Esophagus (tissue), 2 donors: ENCODE data around the gene STK40. TPM values are rescaled to one million over a fixed set of nuclear protein-coding genes. Genes with fewer than 3 reads are reported as not detected.

ENCODE experiments used
- H3K27ac ChIP-seq, 2 donors: one replicate each; pipeline ENCODE4 v1.5.1; 2013; ENCODE audit warnings: low read depth in 2 of 2, mild to moderate bottlenecking in 2 of 2, inconsistent platforms in 1 of 2, low read length in 1 of 2, moderate library complexity in 1 of 2
- H3K27me3 ChIP-seq, 2 donors: one replicate each; pipeline ENCODE4 v1.6.1; 2013; ENCODE audit warnings: low read length in 2 of 2, control low read depth in 1 of 2, mild to moderate bottlenecking in 1 of 2; ENCODE audit not compliant: insufficient read depth in 2 of 2, control insufficient read depth in 1 of 2
- H3K36me3 ChIP-seq, 2 donors: one replicate each; pipeline ENCODE4 v1.6.1; 2013; ENCODE audit warnings: low read length in 1 of 2; ENCODE audit not compliant: control insufficient read depth in 2 of 2, insufficient read depth in 2 of 2
- H3K4me1 ChIP-seq, 2 donors: one replicate each; pipeline ENCODE4 v1.6.1; 2013; ENCODE audit warnings: low read length in 1 of 2; ENCODE audit not compliant: control insufficient read depth in 2 of 2, insufficient read depth in 2 of 2
- H3K4me3 ChIP-seq, 2 donors: one replicate each; pipeline ENCODE4 v1.5.1; 2013; ENCODE audit warnings: low read length in 2 of 2, mild to moderate bottlenecking in 2 of 2, low read depth in 1 of 2, moderate library complexity in 1 of 2
- H3K9me3 ChIP-seq, 2 donors: one replicate each; pipeline ENCODE4 v1.6.1; 2013; ENCODE audit warnings: mild to moderate bottlenecking in 2 of 2, low read depth in 1 of 2, low read length in 1 of 2, moderate library complexity in 1 of 2; ENCODE audit not compliant: control insufficient read depth in 2 of 2, insufficient read depth in 1 of 2
- WGBS, 2 donors: extraction: QIAGEN DNeasy Blood & Tissue Kit; methylation state at CpG; one replicate each; pipeline ENCODE4 v1.1.7; 2013; 5-methylcytosine and 5-hydroxymethylcytosine counted together
- polyA plus RNA-seq, 2 donors: library from polyadenylated mRNA; stranded (reverse); fragments of 200-250 nt; gene quantifications; one replicate each; pipeline ENCODE4 v1.2.3, GENCODE V29; 2013
- donor health status: healthy with polysubstance abuse.
- donor health status: Bipolar disorder and iron deficiency.

Gene STK40
- polyA plus RNA-seq = 10 to 100 TPM; 33.9 to 34.5 TPM

- Histone ChIP-seq H3K36me3 (peaks cover 2 to 4% of the 10 kb centered on the region in 2 donors), H3K9me3 (no peaks in the 10 kb centered on the region), H3K4me1 (peaks cover 0 to 10% of the 10 kb centered on the region in 2 donors), H3K27me3 (no peaks in the 10 kb centered on the region), H3K27ac (peak within 1 kb of the TSS; percentile 99 to 100), H3K4me3 (peak within 1 kb of the TSS; percentile 76 to 91)
- WGBS, 2 donors = 0 to 1% methylated on average over 58 to 82 of the region's 82 CpGs
Measured at GRCh38 chr1:36385410-36386264, at the start of gene STK40. Gene STK40 (minus strand): TSS chr1:36385924. CDS start chr1:36361332, 24,592 bp downstream.

- H3K27me3 ChIP-seq = no peaks in the 10 kb centered on the region
- no peak overlapping the region for H3K4me3 ChIP-seq
- H3K36me3 ChIP-seq = peaks cover 0 to 3% of the 10 kb centered on the region in 2 donors
- H3K27ac ChIP-seq = no peak overlapping the region
- no peaks in the 10 kb centered on the region for H3K9me3 ChIP-seq
- no peaks in the 10 kb centered on the region for H3K4me1 ChIP-seq
- 37 to 56% methylated on average over 1 of the region's 1 CpG for WGBS, 2 donors
Measured at GRCh38 chr1:36433102-36433501, 47.4 kb upstream of the STK40 start.

- H3K27ac ChIP-seq = no peak overlapping the region
- H3K27me3 ChIP-seq = no peaks in the 10 kb centered on the region
- H3K4me3 ChIP-seq = no peak overlapping the region
- peaks cover 0 to 3% of the 10 kb centered on the region in 2 donors for H3K36me3 ChIP-seq
- 66 to 68% methylated on average over 4 of the region's 4 CpGs for WGBS, 2 donors
- H3K9me3 ChIP-seq = no peaks in the 10 kb centered on the region
- no peaks in the 10 kb centered on the region for H3K4me1 ChIP-seq
Measured at GRCh38 chr1:36432616-36433015, 46.9 kb upstream of the STK40 start.

- 54 to 56% methylated on average over 4 of the region's 4 CpGs for WGBS, 2 donors
- H3K36me3 ChIP-seq = no peaks in the 10 kb centered on the region
- no peak overlapping the region for H3K27ac ChIP-seq
- H3K27me3 ChIP-seq = no peaks in the 10 kb centered on the region
- peaks cover 0 to 3% of the 10 kb centered on the region in 2 donors for H3K4me1 ChIP-seq
- no peaks in the 10 kb centered on the region for H3K9me3 ChIP-seq
- no peak overlapping the region for H3K4me3 ChIP-seq
Measured at GRCh38 chr1:36425791-36426190, 40.1 kb upstream of the STK40 start.

- no peaks in the 10 kb centered on the region for H3K27me3 ChIP-seq
- no peaks in the 10 kb centered on the region for H3K36me3 ChIP-seq
- H3K9me3 ChIP-seq = no peaks in the 10 kb centered on the region
- WGBS, 2 donors = 84 to 85% methylated on average over 7 of the region's 7 CpGs
- no peak overlapping the region for H3K4me3 ChIP-seq
- H3K4me1 ChIP-seq = peaks cover 0 to 3% of the 10 kb centered on the region in 2 donors
- no peak overlapping the region for H3K27ac ChIP-seq
Measured at GRCh38 chr1:36421649-36422048, 35.9 kb upstream of the STK40 start.

GRCh38 chr1:36420836-36421317 is 35.2 kb upstream of the STK40 start:
- H3K36me3 ChIP-seq = no peaks in the 10 kb centered on the region
- 14 to 16% methylated on average over 13 of the region's 13 CpGs for WGBS, 2 donors
- H3K4me1 ChIP-seq = no peaks in the 10 kb centered on the region
- H3K4me3 ChIP-seq = no peak overlapping the region
- H3K27ac ChIP-seq = no peak overlapping the region
- no peaks in the 10 kb centered on the region for H3K9me3 ChIP-seq
- H3K27me3 ChIP-seq = no peaks in the 10 kb centered on the region

- Histone ChIP-seq H3K9me3 (no peaks in the 10 kb centered on the region), H3K27ac (no peak overlapping the region), H3K27me3 (no peaks in the 10 kb centered on the region), H3K4me3 (no peak overlapping the region), H3K4me1 (no peaks in the 10 kb centered on the region), H3K36me3 (no peaks in the 10 kb centered on the region)
- WGBS, 2 donors = 42 to 48% methylated on average over 5 of the region's 5 CpGs
Measured at GRCh38 chr1:36420409-36420808, 34.7 kb upstream of the STK40 start.

GRCh38 chr1:36419569-36419968 is 33.8 kb upstream of the STK40 start:
- 81 to 92% methylated on average over 4 of the region's 4 CpGs for WGBS, 2 donors
- H3K27ac ChIP-seq = no peak overlapping the region

GRCh38 chr1:36419140-36419539 is 33.4 kb upstream of the STK40 start:
- Histone ChIP-seq H3K27me3 (no peaks in the 10 kb centered on the region), H3K36me3 (no peaks in the 10 kb centered on the region), H3K4me3 (no peak overlapping the region), H3K4me1 (no peaks in the 10 kb centered on the region), H3K27ac (no peak overlapping the region), H3K9me3 (no peaks in the 10 kb centered on the region)
- WGBS, 2 donors = 87 to 89% methylated on average over 3 of the region's 3 CpGs

More at GRCh38 chr1:36419569-36419968, 33.8 kb upstream of the STK40 start:
- no peaks in the 10 kb centered on the region for H3K4me1 ChIP-seq
- no peaks in the 10 kb centered on the region for H3K27me3 ChIP-seq
- no peaks in the 10 kb centered on the region for H3K9me3 ChIP-seq
- H3K36me3 ChIP-seq = no peaks in the 10 kb centered on the region
- no peak overlapping the region for H3K4me3 ChIP-seq

GRCh38 chr1:36417931-36418330 is 32.2 kb upstream of the STK40 start:
- H3K9me3 ChIP-seq = no peaks in the 10 kb centered on the region
- WGBS, 2 donors = 88 to 91% methylated on average over 9 of the region's 9 CpGs
- no peaks in the 10 kb centered on the region for H3K27me3 ChIP-seq

More at GRCh38 chr1:36417931-36418330, 32.2 kb upstream of the STK40 start:
- no peak overlapping the region for H3K27ac ChIP-seq
- H3K4me3 ChIP-seq = no peak overlapping the region
- no peaks in the 10 kb centered on the region for H3K4me1 ChIP-seq
- no peaks in the 10 kb centered on the region for H3K36me3 ChIP-seq
